Stimulated activated CD4-positive, alpha-beta T cell treated with anti-CD3 and anti-CD28 coated beads, Interleukin-4, amount 100 ng/mL, for 48 hours (primary cell): ENCODE data around the gene RAD51B.

Source experiments
- DNase-seq, 2 donors: peaks; one replicate each; pipeline ENCODE4 v3.0.0-alpha.2; 2020; ENCODE audit warnings: low read depth in 2 of 2

RAD51B gene

GRCh38 chr14:68377459-68377858, 557.9 kb downstream of the RAD51B start:
- DNase-seq, result no peak

- no peak for DNase-seq
Measured at GRCh38 chr14:68379510-68380328, 560.1 kb downstream of the RAD51B start.

- DNase-seq, result no peak
Measured at GRCh38 chr14:68380329-68380741, 560.8 kb downstream of the RAD51B start.

- no peak for DNase-seq
Measured at GRCh38 chr14:68384335-68384734, 564.8 kb downstream of the RAD51B start.

- DNase-seq, result no peak
Measured at GRCh38 chr14:68384881-68385280, 565.3 kb downstream of the RAD51B start.

- DNase-seq, result no peak
Measured at GRCh38 chr14:68386446-68386845, 566.9 kb downstream of the RAD51B start.

GRCh38 chr14:68386950-68387779, 567.6 kb downstream of the RAD51B start:
- no peak for DNase-seq

GRCh38 chr14:68389943-68390342, 570.4 kb downstream of the RAD51B start:
- DNase-seq, result no peak

GRCh38 chr14:68390741-68391140, 571.2 kb downstream of the RAD51B start:
- no peak for DNase-seq

GRCh38 chr14:68391311-68392014, 571.9 kb downstream of the RAD51B start:
- no peak for DNase-seq

- no peak for DNase-seq
Measured at GRCh38 chr14:68392393-68393141, 573.0 kb downstream of the RAD51B start.

GRCh38 chr14:68393259-68393658, 573.7 kb downstream of the RAD51B start:
- no peak for DNase-seq

GRCh38 chr14:68394118-68394763, 574.7 kb downstream of the RAD51B start:
- DNase-seq, result no peak

- DNase-seq, result no peak
Measured at GRCh38 chr14:68394764-68395143, 575.2 kb downstream of the RAD51B start.

- no peak for DNase-seq
Measured at GRCh38 chr14:68395604-68396003, 576.0 kb downstream of the RAD51B start.

- DNase-seq, result no peak
Measured at GRCh38 chr14:68396461-68396860, 576.9 kb downstream of the RAD51B start.

- DNase-seq, result no peak
Measured at GRCh38 chr14:68397371-68397811, 577.8 kb downstream of the RAD51B start.

GRCh38 chr14:68397822-68398221, 578.2 kb downstream of the RAD51B start:
- no peak for DNase-seq

- DNase-seq, result no peak
Measured at GRCh38 chr14:68398370-68398769, 578.8 kb downstream of the RAD51B start.

- DNase-seq, result no peak
Measured at GRCh38 chr14:68399971-68400370, 580.4 kb downstream of the RAD51B start.

GRCh38 chr14:68401317-68401716, 581.7 kb downstream of the RAD51B start:
- DNase-seq, result no peak
